AG09319 (cell line): ENCODE data around the gene CBLN2.

ENCODE experiments used
- DNase-seq: peaks from one replicate; pipeline ENCODE4 v3.0.0-alpha.2; 2010; ENCODE audit warnings: low read depth; ENCODE audit errors: extremely low read depth
- TF ChIP-seq, protein P1 (sequence below): IDR thresholded peaks from 2 replicates; pipeline ENCODE4 v1.5.1; 2011; ENCODE audit warnings: low read depth, mild to moderate bottlenecking, inconsistent platforms, low read length, moderate library complexity

CBLN2 gene

DNA sequence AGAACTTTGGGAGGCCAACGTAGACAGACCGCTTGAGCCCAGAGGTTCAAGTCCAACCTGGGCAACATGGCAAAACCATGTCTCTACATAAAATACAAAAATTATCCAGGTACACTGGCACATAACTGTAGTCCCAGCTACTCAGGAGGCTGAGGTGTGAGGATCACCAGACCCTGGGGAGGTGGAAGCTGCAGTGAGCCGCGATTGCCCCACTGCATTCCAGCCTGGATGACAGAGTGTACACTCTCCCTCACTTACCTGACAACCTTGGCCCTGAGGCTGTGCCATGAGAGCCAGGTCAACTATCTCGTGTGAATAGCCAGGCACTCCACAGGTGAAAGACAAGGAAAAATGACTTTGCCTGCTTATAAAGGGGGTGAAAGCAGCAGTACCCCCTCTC is 39.3 kb downstream of the CBLN2 start:
- no peak for DNase-seq
- TF ChIP-seq, protein P1, sequence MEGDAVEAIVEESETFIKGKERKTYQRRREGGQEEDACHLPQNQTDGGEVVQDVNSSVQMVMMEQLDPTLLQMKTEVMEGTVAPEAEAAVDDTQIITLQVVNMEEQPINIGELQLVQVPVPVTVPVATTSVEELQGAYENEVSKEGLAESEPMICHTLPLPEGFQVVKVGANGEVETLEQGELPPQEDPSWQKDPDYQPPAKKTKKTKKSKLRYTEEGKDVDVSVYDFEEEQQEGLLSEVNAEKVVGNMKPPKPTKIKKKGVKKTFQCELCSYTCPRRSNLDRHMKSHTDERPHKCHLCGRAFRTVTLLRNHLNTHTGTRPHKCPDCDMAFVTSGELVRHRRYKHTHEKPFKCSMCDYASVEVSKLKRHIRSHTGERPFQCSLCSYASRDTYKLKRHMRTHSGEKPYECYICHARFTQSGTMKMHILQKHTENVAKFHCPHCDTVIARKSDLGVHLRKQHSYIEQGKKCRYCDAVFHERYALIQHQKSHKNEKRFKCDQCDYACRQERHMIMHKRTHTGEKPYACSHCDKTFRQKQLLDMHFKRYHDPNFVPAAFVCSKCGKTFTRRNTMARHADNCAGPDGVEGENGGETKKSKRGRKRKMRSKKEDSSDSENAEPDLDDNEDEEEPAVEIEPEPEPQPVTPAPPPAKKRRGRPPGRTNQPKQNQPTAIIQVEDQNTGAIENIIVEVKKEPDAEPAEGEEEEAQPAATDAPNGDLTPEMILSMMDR = no peak

DNA sequence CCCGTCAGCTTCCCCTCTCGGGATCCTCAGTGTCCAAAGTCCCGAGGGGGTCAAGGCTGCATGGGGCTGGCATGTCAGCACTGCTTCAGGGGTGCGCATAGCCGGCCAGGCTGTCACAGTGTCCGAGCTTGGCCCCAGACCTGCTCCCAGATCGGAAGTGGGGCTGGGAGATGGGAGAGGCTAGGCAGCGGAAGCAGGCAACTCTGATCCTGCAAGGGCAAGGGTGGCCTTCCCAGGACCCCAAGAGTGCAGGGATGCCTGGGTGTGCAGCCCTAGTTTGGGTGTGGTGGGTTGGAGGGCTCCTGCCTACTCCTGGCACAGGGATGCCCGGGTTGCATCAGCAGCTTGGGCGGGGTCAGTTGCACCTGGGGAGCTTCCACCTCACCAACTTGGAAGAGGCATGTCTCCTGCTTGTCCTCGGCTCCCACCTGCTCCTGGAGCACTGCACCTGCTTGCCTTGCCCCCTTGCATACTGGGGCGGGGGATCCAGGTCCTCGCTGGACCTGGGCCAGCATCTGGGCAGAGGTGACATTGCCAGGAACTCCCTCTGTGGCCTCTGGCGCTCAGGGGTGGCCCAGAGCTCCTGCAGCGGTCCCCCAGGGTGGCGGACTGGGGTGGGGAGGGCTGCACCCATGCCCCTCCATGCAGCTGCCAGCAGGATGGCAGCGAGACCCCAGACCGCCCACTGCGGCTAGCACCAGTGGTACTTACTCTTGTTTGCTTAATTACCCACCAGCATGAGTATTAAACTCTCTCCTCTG is 41.3 kb downstream of the CBLN2 start:
- no peak for DNase-seq
- TF ChIP-seq, protein P1 = no peak

DNA sequence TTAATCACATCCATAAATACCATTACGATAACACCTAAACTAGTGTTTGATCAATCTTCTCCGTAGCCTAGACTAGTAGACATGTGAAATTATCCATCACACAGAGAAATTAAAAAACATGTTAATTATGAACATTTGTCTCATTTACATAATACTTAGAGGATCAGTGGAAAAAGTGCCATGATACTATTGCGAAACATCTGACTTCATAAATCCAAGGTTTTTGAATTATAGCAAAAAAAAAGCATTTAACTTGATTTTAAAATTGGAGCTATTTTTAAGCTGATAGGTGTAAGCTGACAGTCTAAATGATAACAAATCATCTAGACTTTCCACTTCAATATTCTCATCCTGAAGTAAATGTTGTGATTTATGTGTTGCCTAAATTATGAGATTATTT is 51.6 kb downstream of the CBLN2 start:
- TF ChIP-seq, protein P1 = no peak
- no peak for DNase-seq
